OCI-LY7 (cell line): Measurements from ENCODE around the gene HS6ST3.

ENCODE experiments used
- EZH2phosphoT487 ChIP-seq: fragments of 200-600 bp; sonication (generic); IDR thresholded peaks from 2 replicates; pipeline ENCODE4 v1.6.1; 2018; ENCODE audit warnings: low read depth, borderline replicate concordance, mild to moderate bottlenecking, mixed run types, antibody characterized with exemption, low read length, moderate library complexity, mixed read lengths
- TF ChIP-seq, protein P1 (sequence below): fragments of 200-600 bp; sonication (generic); conservative IDR thresholded peaks from 2 replicates; pipeline ENCODE4 v1.5.1; 2014; ENCODE audit warnings: mild to moderate bottlenecking, antibody characterized with exemption, low read length, moderate library complexity, mixed read lengths

GRCh38 chr13:96112936-96113335 is 23.0 kb downstream of the HS6ST3 start:
- TF ChIP-seq, protein P1, sequence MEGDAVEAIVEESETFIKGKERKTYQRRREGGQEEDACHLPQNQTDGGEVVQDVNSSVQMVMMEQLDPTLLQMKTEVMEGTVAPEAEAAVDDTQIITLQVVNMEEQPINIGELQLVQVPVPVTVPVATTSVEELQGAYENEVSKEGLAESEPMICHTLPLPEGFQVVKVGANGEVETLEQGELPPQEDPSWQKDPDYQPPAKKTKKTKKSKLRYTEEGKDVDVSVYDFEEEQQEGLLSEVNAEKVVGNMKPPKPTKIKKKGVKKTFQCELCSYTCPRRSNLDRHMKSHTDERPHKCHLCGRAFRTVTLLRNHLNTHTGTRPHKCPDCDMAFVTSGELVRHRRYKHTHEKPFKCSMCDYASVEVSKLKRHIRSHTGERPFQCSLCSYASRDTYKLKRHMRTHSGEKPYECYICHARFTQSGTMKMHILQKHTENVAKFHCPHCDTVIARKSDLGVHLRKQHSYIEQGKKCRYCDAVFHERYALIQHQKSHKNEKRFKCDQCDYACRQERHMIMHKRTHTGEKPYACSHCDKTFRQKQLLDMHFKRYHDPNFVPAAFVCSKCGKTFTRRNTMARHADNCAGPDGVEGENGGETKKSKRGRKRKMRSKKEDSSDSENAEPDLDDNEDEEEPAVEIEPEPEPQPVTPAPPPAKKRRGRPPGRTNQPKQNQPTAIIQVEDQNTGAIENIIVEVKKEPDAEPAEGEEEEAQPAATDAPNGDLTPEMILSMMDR = no peak
- TF ChIP-seq EZH2phosphoT487 = no peak
